ENCODE data around the gene KCNJ13. TPM values are rescaled to one million over a fixed set of nuclear protein-coding genes. Genes with fewer than 3 reads are reported as not detected.

The KCNJ13 gene
- total RNA-seq, 2 donors from 2014 or later = not detected

DNA sequence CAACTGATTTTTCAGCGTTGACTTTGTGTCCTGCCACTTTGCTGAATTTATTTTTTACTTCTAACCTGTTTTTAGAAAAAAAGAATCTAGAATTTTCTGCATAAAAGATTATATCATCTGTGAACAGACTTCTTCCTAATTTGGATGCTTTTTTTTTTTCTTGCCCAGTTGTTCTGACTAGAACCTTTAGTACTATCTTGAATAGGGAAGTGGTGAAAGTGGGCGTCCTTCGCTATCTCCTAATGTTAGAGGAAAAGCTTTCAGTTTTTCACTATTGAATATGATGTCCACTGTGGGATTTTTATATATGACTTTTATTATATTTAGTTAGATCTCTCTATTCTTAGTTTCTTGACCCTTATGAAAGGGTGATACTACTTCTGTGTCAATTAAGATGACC lies 25.7 kb upstream of the KCNJ13 start:
- no peak for TF ChIP-seq CTCF (IDR thresholded peaks at IDR 0.05)
- peaks cover 42% of the 10 kb centered on the region for H3K36me3 ChIP-seq
- no peak overlapping the region for H3K27ac ChIP-seq
- no peak for DNase-seq (ENCODE audit: low spot score)
- H3K27me3 ChIP-seq = no peaks in the 10 kb centered on the region
- no peak overlapping the region for H3K4me3 ChIP-seq
- H3K4me1 ChIP-seq = no peaks in the 10 kb centered on the region
- H3K9me3 ChIP-seq = peaks cover 0 to 16% of the 10 kb centered on the region in 2 donors

GRCh38 chr2:232800166-232800565 lies 23.8 kb upstream of the KCNJ13 start:
- H3K27me3 ChIP-seq = no peaks in the 10 kb centered on the region
- no peak for DNase-seq (ENCODE audit: low spot score)
- TF ChIP-seq CTCF (IDR thresholded peaks at IDR 0.05) = no peak
- no peaks in the 10 kb centered on the region for H3K4me1 ChIP-seq
- H3K27ac ChIP-seq = no peak overlapping the region
- H3K36me3 ChIP-seq = peaks cover 46% of the 10 kb centered on the region
- no peak overlapping the region for H3K4me3 ChIP-seq
- peaks cover 0 to 16% of the 10 kb centered on the region in 2 donors for H3K9me3 ChIP-seq

GRCh38 chr2:232798187-232798586 lies 21.8 kb upstream of the KCNJ13 start:
- peaks cover 0 to 16% of the 10 kb centered on the region in 2 donors for H3K9me3 ChIP-seq
- H3K4me3 ChIP-seq = no peak overlapping the region
- peaks cover 63% of the 10 kb centered on the region for H3K36me3 ChIP-seq
- no peak overlapping the region for H3K27ac ChIP-seq
- no peaks in the 10 kb centered on the region for H3K4me1 ChIP-seq
- no peaks in the 10 kb centered on the region for H3K27me3 ChIP-seq
- no peak for TF ChIP-seq CTCF (IDR thresholded peaks at IDR 0.05)
- no peak for DNase-seq (ENCODE audit: low spot score)

DNA sequence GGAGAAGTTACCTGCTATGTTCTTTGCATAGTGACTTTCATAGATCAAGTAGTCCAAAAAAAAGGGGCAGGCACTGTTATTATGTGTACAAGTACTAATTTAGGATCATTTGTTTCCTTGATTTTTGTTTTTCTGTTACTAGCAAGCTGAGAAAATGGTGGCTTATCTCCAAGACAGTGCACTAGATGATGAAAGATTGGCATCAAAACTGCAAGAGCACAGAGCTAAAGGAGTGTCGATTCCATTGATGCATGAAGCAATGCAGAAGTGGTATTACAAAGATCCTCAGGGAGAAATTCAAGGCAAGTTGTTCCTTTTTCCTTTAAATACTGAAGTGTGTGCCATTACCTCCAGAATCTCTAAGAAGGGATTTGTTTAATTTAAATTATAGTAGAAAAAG lies 19.6 kb upstream of the KCNJ13 start:
- H3K36me3 ChIP-seq = peaks cover 76% of the 10 kb centered on the region
- DNase-seq (ENCODE audit: low spot score) = no peak

DNA sequence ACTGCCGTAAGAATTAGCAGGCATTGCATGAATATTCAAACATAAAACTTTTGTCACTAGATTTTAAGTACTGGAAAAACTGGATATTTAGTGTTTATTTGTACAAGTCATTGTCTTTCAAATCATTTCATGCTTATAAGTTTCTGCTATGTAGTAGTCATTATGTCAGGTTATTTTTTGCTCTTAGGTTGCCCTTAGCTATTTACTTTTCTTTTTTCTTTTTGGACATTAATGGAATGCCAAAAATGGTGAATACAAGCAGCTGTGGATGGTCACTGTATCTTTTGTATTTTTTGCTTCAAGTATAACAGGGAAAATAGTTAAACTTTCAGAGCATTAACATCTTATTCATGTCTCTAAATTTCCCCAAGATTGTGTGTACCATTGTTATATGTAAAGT lies 18.6 kb upstream of the KCNJ13 start:
- no peak for DNase-seq (ENCODE audit: low spot score)
- Histone ChIP-seq H3K27ac (no peak overlapping the region), H3K36me3 (peaks cover 76% of the 10 kb centered on the region)

More for the DNA sequence above, 19.6 kb upstream of the KCNJ13 start:
- Histone ChIP-seq H3K9me3 (no peaks in the 10 kb centered on the region), H3K27me3 (no peaks in the 10 kb centered on the region), H3K27ac (no peak overlapping the region), H3K4me3 (no peak overlapping the region), H3K4me1 (no peaks in the 10 kb centered on the region)
- no peak for TF ChIP-seq CTCF (IDR thresholded peaks at IDR 0.05)

More for the DNA sequence above, 18.6 kb upstream of the KCNJ13 start:
- no peaks in the 10 kb centered on the region for H3K4me1 ChIP-seq
- H3K9me3 ChIP-seq = no peaks in the 10 kb centered on the region
- TF ChIP-seq CTCF (IDR thresholded peaks at IDR 0.05) = no peak
- no peaks in the 10 kb centered on the region for H3K27me3 ChIP-seq
- no peak overlapping the region for H3K4me3 ChIP-seq
